ENCODE data around the gene MACROD2. TPM values are rescaled to one million over a fixed set of nuclear protein-coding genes. Genes with fewer than 3 reads are reported as not detected.

The MACROD2 gene
- total and polyA plus RNA-seq, 2 of the 4 experiments (the other 2 are of a cell fraction), result not detected

- Histone ChIP-seq H2AFZ (replicated peaks; ENCODE audit: low read length, poor library complexity) (no peak overlapping the region), H3K56ac (ENCODE audit: extremely low read depth, insufficient read depth, low read length) (no peak overlapping the region), H4K8ac (ENCODE audit: low read depth in 2 of 2, low read length in 2 of 2) (no peak overlapping the region), H3K27ac (ENCODE audit: insufficient read depth, low read length) (no peak overlapping the region), H2AK5ac (ENCODE audit: low read depth, low read length) (no peak overlapping the region), H3K14ac (replicated peaks; ENCODE audit: low read depth, low read length) (no peak overlapping the region), H3K18ac (ENCODE audit: low read depth, low read length) (no peak overlapping the region), H3K23ac (ENCODE audit: low read depth, low read length) (no peak overlapping the region), H3K36me3 (ENCODE audit: control insufficient read depth, insufficient read depth, low read length) (no peaks in the 10 kb centered on the region), H2AK9ac (replicated peaks; ENCODE audit: low read depth, low read length, poor library complexity) (no peak overlapping the region), H3K79me1 (ENCODE audit: low read depth in 1 of 2, low read length in 2 of 2) (no peaks in the 10 kb centered on the region), H3K4me1 (ENCODE audit: control insufficient read depth, insufficient read depth, low read length) (no peaks in the 10 kb centered on the region), H2BK120ac (ENCODE audit: low read depth, low read length) (no peak overlapping the region), H3K4me2 (ENCODE audit: low read depth, low read length) (no peak overlapping the region), H4K5ac (ENCODE audit: low read depth, low read length) (no peak overlapping the region), H3K4ac (ENCODE audit: low read depth, low read length) (no peak overlapping the region), H3K4me3 (ENCODE audit: insufficient read depth, low read depth, low read length) (no peak overlapping the region), H2BK5ac (ENCODE audit: low read depth, low read length, poor library complexity, severe bottlenecking) (no peak overlapping the region), H2BK15ac (ENCODE audit: low read depth, low read length) (no peak overlapping the region), H4K20me1 (ENCODE audit: insufficient read depth, low read length) (no peaks in the 10 kb centered on the region), H2BK20ac (ENCODE audit: low read depth, low read length) (no peak overlapping the region), H3K9me3 (ENCODE audit: control insufficient read depth, insufficient read depth, low read length) (peaks cover 3% of the 10 kb centered on the region), H3K27me3 (ENCODE audit: control insufficient read depth, insufficient read depth, low read length) (no peaks in the 10 kb centered on the region), H3K9ac (ENCODE audit: low read depth, low read length) (no peak overlapping the region), H3K9me1 (ENCODE audit: insufficient read depth, low read length) (no peaks in the 10 kb centered on the region), H4K91ac (ENCODE audit: insufficient read depth, low read depth, low read length) (no peak overlapping the region)
- in situ Hi-C loops (cut with MboI; ENCODE audit: low sequenced_read_pairs), result no loop called here
- CTCF ChIA-PET, result no interaction called here
- intact Hi-C loops (cut with micrococcal nuclease), result no loop called here
- ATAC-seq (ENCODE audit: low read depth) (no peak), DNase-seq (no peak)
- POLR2A ChIA-PET (ENCODE audit: unreplicated experiment), result no interaction called here
- TF ChIP-seq CTCF (conservative IDR thresholded peaks at IDR 0.05; ENCODE audit: low read depth, low read length) (no peak), USF2 (IDR thresholded peaks at IDR 0.05; ENCODE audit: low read depth, low read length) (no peak), FOS (IDR thresholded peaks at IDR 0.05; ENCODE audit: low read depth, low read length) (no peak), ELK1 (IDR thresholded peaks at IDR 0.05; ENCODE audit: borderline replicate concordance, low read depth, low read length) (no peak), MAZ (IDR thresholded peaks at IDR 0.05; ENCODE audit: borderline replicate concordance, low read depth, low read length) (no peak), MXI1 (IDR thresholded peaks at IDR 0.05; ENCODE audit: borderline replicate concordance, low read depth, low read length) (no peak), MAFK (IDR thresholded peaks at IDR 0.05; ENCODE audit: low read depth, low read length) (no peak)
- no TSS peak for BruUV-seq (replicated peaks)
- no CpG with 5 or more reads among the region's 3 CpGs for WGBS, 2 experiments (ENCODE audit: extremely low coverage in 2 of 2, insufficient read length in 1 of 2)
- dilution Hi-C loops (cut with HindIII; ENCODE audit: low sequenced_read_pairs, unreplicated experiment), result no loop called here
Observed at GRCh38 chr20:16054985-16055384, 2059.7 kb downstream of the MACROD2 start.

Data from IMR-90 (cell line).